Adrenal gland (tissue), 12 donors: ENCODE results near the gene NCKAP5. TPM values are rescaled to one million over a fixed set of nuclear protein-coding genes. Genes with fewer than 3 reads are reported as not detected.

Experiments
- DNase-seq, 7 donors: peaks; one replicate each; pipeline ENCODE4 v3.0.0-alpha.2; 2019 to 2020
- H3K27ac ChIP-seq, 5 donors: fragments of 200-600 bp; sonication (generic) in 4 of 5; 1 replicate in 3 of 5; 2 replicates in 2 of 5; pipeline versions ENCODE4 v1.5.1 to v1.8.0; 2016 to 2020; ENCODE audit warnings: mild to moderate bottlenecking in 1 of 5
- H3K27me3 ChIP-seq: fragments of 200-600 bp; 2 replicates; pipeline ENCODE4 v1.8.0; 2021
- H3K36me3 ChIP-seq, 2 donors: fragments of 200-600 bp; replicated peaks in 1 of 2; 1 replicate in 1 of 2; 2 replicates in 1 of 2; pipeline versions ENCODE4 v1.5.1 to v1.8.0; 2018 to 2022
- H3K4me1 ChIP-seq, 2 donors: fragments of 200-600 bp; replicated peaks in 1 of 2; 1 replicate in 1 of 2; 2 replicates in 1 of 2; pipeline versions ENCODE4 v1.5.1 to v1.8.0; 2018 to 2021
- H3K4me3 ChIP-seq, 4 donors: fragments of 200-600 bp; sonication (generic) in 3 of 4; one replicate each; pipeline ENCODE4 v1.5.1; 2016 to 2018
- H3K9me3 ChIP-seq, 3 donors: fragments of 200-600 bp; sonication (generic) in 1 of 3; replicated peaks in 1 of 3; 1 replicate in 2 of 3; 2 replicates in 1 of 3; pipeline versions ENCODE4 v1.5.1 to v1.8.0; 2016 to 2021
- POLR2A ChIP-seq, 2 donors: fragments of 450-650 bp; IDR thresholded peaks; one replicate each; pipeline ENCODE4 v1.6.1; 2017; ENCODE audit warnings: antibody characterized with exemption in 2 of 2, mild to moderate bottlenecking in 2 of 2, moderate library complexity in 1 of 2
- whole genome bisulfite sequencing, 4 donors: extraction: QIAGEN DNeasy Blood & Tissue Kit in 2 of 4; methylation state at CpG; one replicate each; pipeline versions ENCODE4 v1.1.5 to v1.1.7; 2013 to 2017; 5-methylcytosine and 5-hydroxymethylcytosine counted together
- intact Hi-C, 2 donors: fragments of 100-400 bp; cut with DNase I; formaldehyde crosslinking; loops; one replicate each; pipeline versions ENCODE4 v1.14.1 to v1.15.0; 2022 to 2023
- polyA plus RNA-seq, 3 donors: library from polyadenylated mRNA; stranded (reverse); fragments of 200-250 nt in 2 of 3; fragments of 350-450 nt in 1 of 3; fragmentation: Illumina TruSeq in 1 of 3; extraction: RNeasy Lipid Tissue Mini Kit (QIAGEN cat#74804) in 1 of 3; gene quantifications; one replicate each; pipeline ENCODE4 v1.2.3, GENCODE V29; 2013 to 2014
- total RNA-seq, 9 donors: library from RNA; depleted of rRNA in 4 of 9; stranded (reverse); fragments of >200 nt in 4 of 9; fragments of 120-200 nt in 1 of 9; fragmentation: NEBNext Ultra II Directional in 1 of 9; extraction: Animal tissue kit (Norgen Biotek cat#: 25700) in 1 of 9; gene quantifications; one replicate each; pipeline versions ENCODE4 v1.1.0 to v1.2.4, GENCODE V29; 2013 to 2023
- TF ChIP-seq, protein P1 (sequence below), 6 experiments: fragments of 450-650 bp in 4 of 6; fragments of 200-600 bp in 2 of 6; sonication (generic) in 1 of 6; IDR thresholded peaks; 1 replicate in 5 of 6; 2 replicates in 1 of 6; pipeline versions ENCODE4 v1.5.1 to v1.8.0; 2016 to 2021; ENCODE audit warnings: antibody characterized with exemption in 6 of 6, mild to moderate bottlenecking in 2 of 6, moderate library complexity in 1 of 6
- donor health status: healthy with polysubstance abuse.
- donor health status: Bipolar disorder and iron deficiency.
- donor health status: DM: yes; HTN: yes; CAD: no.
- donor health status: DM: no; HTN: no; CAD: no.
- donor health status: DM: no; HTN: no; CAD: no.
- donor health status: DM: yes; HTN: yes; CAD: no.

NCKAP5 gene
- total and polyA plus RNA-seq, 12 donors: 0.06 to 3.1 (median 1.1) TPM

- Histone ChIP-seq H3K27ac (no peak overlapping the region), H3K4me3 (no peak overlapping the region), H3K4me1 (no peaks in the 10 kb centered on the region), H3K27me3 (no peaks in the 10 kb centered on the region), H3K36me3 (no peaks in the 10 kb centered on the region), H3K9me3 (no peaks in the 10 kb centered on the region)
- WGBS, 4 donors: 49 to 54% (median 53%) methylated on average over 1 of the region's 1 CpG
- intact Hi-C loops: no loop called here
- TF ChIP-seq, protein P1, sequence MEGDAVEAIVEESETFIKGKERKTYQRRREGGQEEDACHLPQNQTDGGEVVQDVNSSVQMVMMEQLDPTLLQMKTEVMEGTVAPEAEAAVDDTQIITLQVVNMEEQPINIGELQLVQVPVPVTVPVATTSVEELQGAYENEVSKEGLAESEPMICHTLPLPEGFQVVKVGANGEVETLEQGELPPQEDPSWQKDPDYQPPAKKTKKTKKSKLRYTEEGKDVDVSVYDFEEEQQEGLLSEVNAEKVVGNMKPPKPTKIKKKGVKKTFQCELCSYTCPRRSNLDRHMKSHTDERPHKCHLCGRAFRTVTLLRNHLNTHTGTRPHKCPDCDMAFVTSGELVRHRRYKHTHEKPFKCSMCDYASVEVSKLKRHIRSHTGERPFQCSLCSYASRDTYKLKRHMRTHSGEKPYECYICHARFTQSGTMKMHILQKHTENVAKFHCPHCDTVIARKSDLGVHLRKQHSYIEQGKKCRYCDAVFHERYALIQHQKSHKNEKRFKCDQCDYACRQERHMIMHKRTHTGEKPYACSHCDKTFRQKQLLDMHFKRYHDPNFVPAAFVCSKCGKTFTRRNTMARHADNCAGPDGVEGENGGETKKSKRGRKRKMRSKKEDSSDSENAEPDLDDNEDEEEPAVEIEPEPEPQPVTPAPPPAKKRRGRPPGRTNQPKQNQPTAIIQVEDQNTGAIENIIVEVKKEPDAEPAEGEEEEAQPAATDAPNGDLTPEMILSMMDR (IDR thresholded peaks at IDR 0.05): no peak
- no peak for TF ChIP-seq POLR2A (IDR thresholded peaks at IDR 0.05)
- no peak for DNase-seq
Measured at GRCh38 chr2:133232556-133232955, 335.7 kb downstream of the NCKAP5 start.

DNA sequence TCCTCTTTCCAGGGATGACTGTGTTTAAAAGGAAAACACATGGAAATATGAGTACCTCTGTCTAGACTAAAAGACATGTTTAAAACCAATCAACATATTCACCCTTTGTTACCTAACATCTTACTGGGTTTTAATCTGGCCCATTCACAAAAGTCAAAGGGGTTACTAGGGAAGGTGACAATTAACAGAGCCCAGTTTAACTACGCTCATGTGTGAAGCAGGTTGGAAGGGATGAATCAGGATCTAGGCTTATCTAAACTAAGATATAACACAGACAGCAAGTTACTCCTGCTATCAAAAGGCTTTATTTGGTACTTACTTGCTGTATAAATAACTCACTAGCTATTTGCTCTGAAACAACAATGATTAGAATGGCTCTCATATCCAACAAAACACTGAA, 337.0 kb downstream of the NCKAP5 start:
- intact Hi-C loops: no loop called here
- Histone ChIP-seq H3K9me3 (no peaks in the 10 kb centered on the region), H3K36me3 (no peaks in the 10 kb centered on the region), H3K27me3 (no peaks in the 10 kb centered on the region), H3K27ac (no peak overlapping the region), H3K4me1 (no peaks in the 10 kb centered on the region), H3K4me3 (no peak overlapping the region)
- no peak for DNase-seq
- TF ChIP-seq POLR2A (IDR thresholded peaks at IDR 0.05): no peak
- TF ChIP-seq, protein P1 (IDR thresholded peaks at IDR 0.05): no peak
- WGBS, 4 donors: 60 to 93% (median 86%) methylated on average over 1 of the region's 1 CpG

- 67 to 86% (median 79%) methylated on average over 1 of the region's 1 CpG for WGBS, 4 donors
- DNase-seq: no peak
- Histone ChIP-seq H3K4me1 (no peaks in the 10 kb centered on the region), H3K36me3 (no peaks in the 10 kb centered on the region), H3K9me3 (no peaks in the 10 kb centered on the region), H3K27ac (no peak overlapping the region), H3K4me3 (no peak overlapping the region), H3K27me3 (no peaks in the 10 kb centered on the region)
- TF ChIP-seq, protein P1 (IDR thresholded peaks at IDR 0.05): no peak
- TF ChIP-seq POLR2A (IDR thresholded peaks at IDR 0.05): no peak
- intact Hi-C loops: no loop called here
Measured at GRCh38 chr2:133229974-133230373, 338.3 kb downstream of the NCKAP5 start.

GRCh38 chr2:133223226-133223625, 345.0 kb downstream of the NCKAP5 start:
- no peak for DNase-seq
- no peaks in the 10 kb centered on the region for H3K27me3 ChIP-seq
- 78 to 86% (median 85%) methylated on average over 9 of the region's 9 CpGs for WGBS, 4 donors
- H3K9me3 ChIP-seq: no peaks in the 10 kb centered on the region
- H3K36me3 ChIP-seq: no peaks in the 10 kb centered on the region
- intact Hi-C loops: no loop called here
- H3K4me1 ChIP-seq: no peaks in the 10 kb centered on the region
- no peak for TF ChIP-seq POLR2A (IDR thresholded peaks at IDR 0.05)
- no peak overlapping the region for H3K27ac ChIP-seq
- H3K4me3 ChIP-seq: no peak overlapping the region

DNA sequence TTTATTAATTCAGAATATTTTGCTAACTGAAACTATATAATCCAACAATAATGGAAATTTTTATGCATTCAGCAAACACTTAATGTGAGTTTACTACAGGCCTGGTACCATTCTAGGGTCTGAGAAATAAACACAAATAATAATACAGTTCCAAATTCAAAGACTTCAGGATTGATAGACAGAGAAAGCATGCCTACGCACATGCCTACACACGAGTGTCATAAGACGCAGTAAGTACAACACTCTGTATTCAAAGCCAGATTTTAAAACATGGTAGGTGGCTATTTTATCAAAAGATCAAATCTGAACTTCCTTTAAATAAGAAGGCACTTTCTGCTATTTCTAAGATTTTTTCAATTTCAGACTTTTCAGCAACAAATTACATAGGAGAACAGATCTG, 346.9 kb downstream of the NCKAP5 start:
- 91 to 95% (median 94%) methylated on average over 3 of the region's 3 CpGs for WGBS, 4 donors
- Histone ChIP-seq H3K27ac (no peak overlapping the region), H3K4me3 (no peak overlapping the region), H3K4me1 (no peaks in the 10 kb centered on the region), H3K27me3 (no peaks in the 10 kb centered on the region), H3K9me3 (no peaks in the 10 kb centered on the region), H3K36me3 (no peaks in the 10 kb centered on the region)
- DNase-seq: no peak
- TF ChIP-seq POLR2A (IDR thresholded peaks at IDR 0.05): no peak
- TF ChIP-seq, protein P1 (IDR thresholded peaks at IDR 0.05): no peak
- intact Hi-C loops: no loop called here
